IMR-90 (cell line): ENCODE measurements around the gene ST6GALNAC3. TPM values are rescaled to one million over a fixed set of nuclear protein-coding genes. Genes with fewer than 3 reads are reported as not detected.

Source experiments
- ATAC-seq: fragments of 200-7000 bp; cut with Tn5 transposase; 2 replicates; pipeline ENCODE4 v1.9.1; 2020; ENCODE audit warnings: low read depth, mild to moderate bottlenecking, moderate library complexity
- BruUV-seq: library from RNA; stranded (reverse); fragments of 400-500 nt; replicated peaks from 2 replicates; lab custom pipeline; 2021; lab: Mats Ljungman, UMichigan
- CTCF ChIA-PET: fragments of 300-600 bp; formaldehyde crosslinking; extraction: SDS; loops from one replicate; lab custom pipeline; 2021; ENCODE audit warnings: antibody characterized with exemption; lab: Yijun Ruan, JAX
- POLR2A ChIA-PET: fragments of 300-600 bp; sonication (Branson Sonifier 250); formaldehyde crosslinking; loops from one replicate; lab custom pipeline; 2022; ENCODE audit warnings: antibody characterized with exemption; ENCODE audit not compliant: unreplicated experiment; lab: Charles Lee
- DNase-seq: peaks from one replicate; pipeline ENCODE4 v3.0.0; 2013
- H2AFZ ChIP-seq: replicated peaks from 2 replicates; pipeline ENCODE3; 2013; ENCODE audit warnings: low read length, mild to moderate bottlenecking; ENCODE audit not compliant: poor library complexity
- H2AK5ac ChIP-seq: 2 replicates; pipeline ENCODE4 v1.6.1; 2013; ENCODE audit warnings: low read depth, low read length, inconsistent platforms
- H2AK9ac ChIP-seq: replicated peaks from 2 replicates; pipeline ENCODE3; 2013; ENCODE audit warnings: mild to moderate bottlenecking, low read depth, low read length, moderate library complexity; ENCODE audit not compliant: poor library complexity
- H2BK120ac ChIP-seq: 2 replicates; pipeline ENCODE4 v1.6.1; 2013; ENCODE audit warnings: low read depth, low read length, inconsistent platforms
- H2BK15ac ChIP-seq: 3 replicates; pipeline ENCODE4 v1.6.1; 2013; ENCODE audit warnings: low read depth, low read length, inconsistent platforms
- H2BK20ac ChIP-seq: 2 replicates; pipeline ENCODE4 v1.6.1; 2013; ENCODE audit warnings: low read depth, mild to moderate bottlenecking, inconsistent platforms, low read length, moderate library complexity
- H2BK5ac ChIP-seq: 2 replicates; pipeline ENCODE4 v1.6.1; 2013; ENCODE audit warnings: mild to moderate bottlenecking, low read depth, low read length, inconsistent platforms; ENCODE audit not compliant: poor library complexity, severe bottlenecking
- H3K14ac ChIP-seq: replicated peaks from 2 replicates; pipeline ENCODE4 v1.6.1; 2013; ENCODE audit warnings: low read depth, low read length, inconsistent platforms
- H3K18ac ChIP-seq: 2 replicates; pipeline ENCODE4 v1.6.1; 2013; ENCODE audit warnings: low read depth, low read length, control low read depth
- H3K23ac ChIP-seq: 2 replicates; pipeline ENCODE4 v1.6.1; 2013; ENCODE audit warnings: low read depth, low read length, inconsistent platforms
- H3K27ac ChIP-seq: 2 replicates; pipeline ENCODE4 v1.5.1; 2013; ENCODE audit warnings: mild to moderate bottlenecking, control low read depth, low read length; ENCODE audit not compliant: insufficient read depth
- H3K27me3 ChIP-seq: 2 replicates; pipeline ENCODE4 v1.6.1; 2013; ENCODE audit warnings: low read length; ENCODE audit not compliant: control insufficient read depth, insufficient read depth
- H3K36me3 ChIP-seq: 2 replicates; pipeline ENCODE4 v1.6.1; 2013; ENCODE audit warnings: low read length, mixed read lengths; ENCODE audit not compliant: control insufficient read depth, insufficient read depth
- H3K4ac ChIP-seq: 2 replicates; pipeline ENCODE4 v1.6.1; 2013; ENCODE audit warnings: low read depth, low read length, inconsistent platforms
- H3K4me1 ChIP-seq: 2 replicates; pipeline ENCODE4 v1.6.1; 2013; ENCODE audit warnings: low read length, mixed read lengths; ENCODE audit not compliant: control insufficient read depth, insufficient read depth
- H3K4me2 ChIP-seq: 2 replicates; pipeline ENCODE4 v1.6.1; 2013; ENCODE audit warnings: low read depth, mild to moderate bottlenecking, control low read depth, low read length, moderate library complexity
- H3K4me3 ChIP-seq: 2 replicates; pipeline ENCODE4 v1.5.1; 2013; ENCODE audit warnings: low read depth, mild to moderate bottlenecking, control low read depth, low read length, moderate library complexity; ENCODE audit not compliant: insufficient read depth
- H3K56ac ChIP-seq: 2 replicates; pipeline ENCODE4 v1.6.1; 2013; ENCODE audit warnings: low read length, inconsistent platforms; ENCODE audit not compliant: insufficient read depth; ENCODE audit errors: extremely low read depth
- H3K79me1 ChIP-seq, 2 experiments: 2 replicates each; pipeline ENCODE4 v1.6.1; 2013; ENCODE audit warnings: low read length in 2 of 2, inconsistent platforms in 1 of 2, low read depth in 1 of 2
- H3K9ac ChIP-seq: 2 replicates; pipeline ENCODE4 v1.6.1; 2013; ENCODE audit warnings: low read depth, low read length, control low read depth
- H3K9me1 ChIP-seq: 2 replicates; pipeline ENCODE4 v1.6.1; 2013; ENCODE audit warnings: low read length, inconsistent platforms; ENCODE audit not compliant: insufficient read depth
- H3K9me3 ChIP-seq: 2 replicates; pipeline ENCODE4 v1.6.1; 2013; ENCODE audit warnings: low read length; ENCODE audit not compliant: control insufficient read depth, insufficient read depth
- H4K20me1 ChIP-seq: 2 replicates; pipeline ENCODE4 v1.6.1; 2013; ENCODE audit warnings: low read length, inconsistent platforms; ENCODE audit not compliant: insufficient read depth
- H4K5ac ChIP-seq: 2 replicates; pipeline ENCODE4 v1.6.1; 2013; ENCODE audit warnings: mild to moderate bottlenecking, low read depth, low read length, control low read depth
- H4K8ac ChIP-seq, 2 experiments: 2 replicates each; pipeline ENCODE4 v1.6.1; 2013; ENCODE audit warnings: low read depth in 2 of 2, low read length in 2 of 2, control low read depth in 1 of 2, inconsistent platforms in 1 of 2
- H4K91ac ChIP-seq: 2 replicates; pipeline ENCODE4 v1.6.1; 2013; ENCODE audit warnings: low read depth, low read length, inconsistent platforms; ENCODE audit not compliant: insufficient read depth
- BHLHE40 ChIP-seq: fragments of 150-350 bp; IDR thresholded peaks from 2 replicates; pipeline ENCODE4 v1.6.1; 2016; ENCODE audit warnings: mild to moderate bottlenecking, low read depth, low read length
- CHD1 ChIP-seq: IDR thresholded peaks from 2 replicates; pipeline ENCODE4 v1.6.1; 2012; ENCODE audit warnings: low read depth, low read length, improper control_type of control experiment
- FOS ChIP-seq: fragments of 150-350 bp; IDR thresholded peaks from 2 replicates; pipeline ENCODE4 v1.6.1; 2016; ENCODE audit warnings: low read depth, low read length
- MXI1 ChIP-seq: IDR thresholded peaks from 2 replicates; pipeline ENCODE4 v1.6.1; 2012; ENCODE audit warnings: low read depth, mild to moderate bottlenecking, low read length, moderate library complexity, borderline replicate concordance
- NFE2L2 ChIP-seq: fragments of 150-350 bp; IDR thresholded peaks from 2 replicates; pipeline ENCODE4 v1.6.1; 2016; ENCODE audit warnings: low read depth, mild to moderate bottlenecking, low read length
- POLR2A ChIP-seq: IDR thresholded peaks from 2 replicates; pipeline ENCODE4 v1.6.1; 2012; ENCODE audit warnings: mild to moderate bottlenecking, low read depth, low read length
- RCOR1 ChIP-seq: IDR thresholded peaks from 2 replicates; pipeline ENCODE4 v1.6.1; 2012; ENCODE audit warnings: mild to moderate bottlenecking, low read length, improper control_type of control experiment; ENCODE audit not compliant: insufficient replicate concordance
- RFX5 ChIP-seq: IDR thresholded peaks from 2 replicates; pipeline ENCODE4 v1.8.0; 2012; ENCODE audit warnings: low read depth, mild to moderate bottlenecking, low read length, moderate library complexity
- WGBS, 2 experiments: methylation state at CpG; one replicate each; pipeline versions ENCODE4 v1.1.5 to v1.1.7; 2013; ENCODE audit warnings: missing lambda C conversion rate in 2 of 2; ENCODE audit not compliant: insufficient read length in 1 of 2; ENCODE audit errors: extremely low coverage in 2 of 2; 5-methylcytosine and 5-hydroxymethylcytosine counted together
- dilution Hi-C: fragments of 300-500 bp; cut with HindIII; formaldehyde crosslinking; loops from one replicate; pipeline ENCODE4 v1.14.3; 2018; ENCODE audit warnings: low sequenced_read_pairs; ENCODE audit not compliant: unreplicated experiment
- in situ Hi-C: fragments of 300-500 bp; cut with MboI; formaldehyde crosslinking; loops from 3 replicates; pipeline ENCODE4 v1.14.3; 2019; ENCODE audit warnings: low sequenced_read_pairs, inconsistent platforms, mixed read lengths
- intact Hi-C: fragments of 100-400 bp; cut with micrococcal nuclease; formaldehyde crosslinking; loops from 2 replicates; pipeline ENCODE4 v1.10.0; 2022
- polyA plus RNA-seq, 3 experiments: library from polyadenylated mRNA; depleted of rRNA; stranded (reverse); fragments of >200 nt; gene quantifications; 2 replicates each; pipeline ENCODE4 v1.2.3, GENCODE V29; 2012; ENCODE audit warnings: low replicate concordance in 1 of 3
- total RNA-seq: library from RNA; depleted of rRNA; stranded (reverse); fragments of >200 nt; gene quantifications from 2 replicates; pipeline ENCODE4 v1.2.3, GENCODE V29; 2012
- TF ChIP-seq, protein P1 (sequence below): conservative IDR thresholded peaks from 2 replicates; pipeline ENCODE4 v1.5.1; 2012; ENCODE audit warnings: mild to moderate bottlenecking, low read depth, low read length, improper control_type of control experiment
- TF ChIP-seq, protein P2 (sequence below): fragments of 150-350 bp; IDR thresholded peaks from 2 replicates; pipeline ENCODE4 v1.6.1; 2016; ENCODE audit warnings: low read depth, mild to moderate bottlenecking, low read length, moderate library complexity, borderline replicate concordance
- TF ChIP-seq, protein P3 (sequence below): fragments of 150-350 bp; IDR thresholded peaks from 2 replicates; pipeline ENCODE4 v1.6.1; 2017; ENCODE audit warnings: mild to moderate bottlenecking, antibody characterized with exemption, low read length, low read depth

ST6GALNAC3 gene
- total and polyA plus RNA-seq, 2 of the 4 experiments (the other 2 are of a cell fraction) = 0.65 to 1.3 TPM

DNA sequence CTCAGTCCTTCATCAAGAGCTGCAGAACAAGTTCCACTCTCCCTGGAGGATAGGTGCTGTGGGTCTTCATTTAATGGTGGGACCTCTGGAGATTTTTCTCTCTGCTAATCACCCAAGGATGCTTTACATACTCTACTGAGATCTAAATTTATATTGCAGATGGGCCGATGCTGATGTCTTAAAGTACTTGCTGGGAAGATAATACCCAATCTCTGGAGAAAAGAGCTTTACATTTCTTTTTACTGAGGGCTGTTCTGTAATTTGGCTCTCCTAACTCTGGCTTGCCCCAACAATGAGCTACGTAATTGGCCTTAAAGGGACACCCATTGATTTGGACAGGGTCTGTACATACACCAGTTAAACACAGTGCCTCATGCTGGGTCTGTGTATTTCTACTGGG, 86.9 kb downstream of the ST6GALNAC3 start:
- no peak overlapping the region for H4K91ac ChIP-seq
- H3K27ac ChIP-seq = no peak overlapping the region
- H3K4me1 ChIP-seq = no peaks in the 10 kb centered on the region
- H3K9ac ChIP-seq = no peak overlapping the region
- H2BK120ac ChIP-seq = no peak overlapping the region
- no CpG with 5 or more reads among the region's 2 CpGs for WGBS, 2 experiments
- no peak overlapping the region for H3K4me3 ChIP-seq
- no peak overlapping the region for H3K18ac ChIP-seq
- H3K27me3 ChIP-seq = no peaks in the 10 kb centered on the region
- in situ Hi-C loops (no loop called here), dilution Hi-C loops (no loop called here), intact Hi-C loops (no loop called here)
- BruUV-seq = no TSS peak
- no peak overlapping the region for H3K23ac ChIP-seq
- ATAC-seq (no peak), DNase-seq (no peak)
- H2BK5ac ChIP-seq = no peak overlapping the region
- no peaks in the 10 kb centered on the region for H4K20me1 ChIP-seq
- no peak overlapping the region for H2AFZ ChIP-seq
- H3K14ac ChIP-seq = no peak overlapping the region
- H3K36me3 ChIP-seq = no peaks in the 10 kb centered on the region
- no peak overlapping the region for H3K56ac ChIP-seq
- H2AK9ac ChIP-seq = no peak overlapping the region
- ChIA-PET CTCF (no interaction called here), POLR2A (no interaction called here)
- no peaks in the 10 kb centered on the region for H3K79me1 ChIP-seq
- no peaks in the 10 kb centered on the region for H3K9me3 ChIP-seq
- no peak overlapping the region for H4K8ac ChIP-seq
- TF ChIP-seq, protein P1, sequence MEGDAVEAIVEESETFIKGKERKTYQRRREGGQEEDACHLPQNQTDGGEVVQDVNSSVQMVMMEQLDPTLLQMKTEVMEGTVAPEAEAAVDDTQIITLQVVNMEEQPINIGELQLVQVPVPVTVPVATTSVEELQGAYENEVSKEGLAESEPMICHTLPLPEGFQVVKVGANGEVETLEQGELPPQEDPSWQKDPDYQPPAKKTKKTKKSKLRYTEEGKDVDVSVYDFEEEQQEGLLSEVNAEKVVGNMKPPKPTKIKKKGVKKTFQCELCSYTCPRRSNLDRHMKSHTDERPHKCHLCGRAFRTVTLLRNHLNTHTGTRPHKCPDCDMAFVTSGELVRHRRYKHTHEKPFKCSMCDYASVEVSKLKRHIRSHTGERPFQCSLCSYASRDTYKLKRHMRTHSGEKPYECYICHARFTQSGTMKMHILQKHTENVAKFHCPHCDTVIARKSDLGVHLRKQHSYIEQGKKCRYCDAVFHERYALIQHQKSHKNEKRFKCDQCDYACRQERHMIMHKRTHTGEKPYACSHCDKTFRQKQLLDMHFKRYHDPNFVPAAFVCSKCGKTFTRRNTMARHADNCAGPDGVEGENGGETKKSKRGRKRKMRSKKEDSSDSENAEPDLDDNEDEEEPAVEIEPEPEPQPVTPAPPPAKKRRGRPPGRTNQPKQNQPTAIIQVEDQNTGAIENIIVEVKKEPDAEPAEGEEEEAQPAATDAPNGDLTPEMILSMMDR = no peak
- no peak for TF ChIP-seq CHD1
- TF ChIP-seq BHLHE40 = no peak
- TF ChIP-seq NFE2L2 = no peak
- TF ChIP-seq FOS = no peak
- no peak for TF ChIP-seq RCOR1
- TF ChIP-seq RFX5 = no peak
- TF ChIP-seq, protein P2, sequence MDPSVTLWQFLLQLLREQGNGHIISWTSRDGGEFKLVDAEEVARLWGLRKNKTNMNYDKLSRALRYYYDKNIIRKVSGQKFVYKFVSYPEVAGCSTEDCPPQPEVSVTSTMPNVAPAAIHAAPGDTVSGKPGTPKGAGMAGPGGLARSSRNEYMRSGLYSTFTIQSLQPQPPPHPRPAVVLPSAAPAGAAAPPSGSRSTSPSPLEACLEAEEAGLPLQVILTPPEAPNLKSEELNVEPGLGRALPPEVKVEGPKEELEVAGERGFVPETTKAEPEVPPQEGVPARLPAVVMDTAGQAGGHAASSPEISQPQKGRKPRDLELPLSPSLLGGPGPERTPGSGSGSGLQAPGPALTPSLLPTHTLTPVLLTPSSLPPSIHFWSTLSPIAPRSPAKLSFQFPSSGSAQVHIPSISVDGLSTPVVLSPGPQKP = no peak
- no peak for TF ChIP-seq MXI1
- no peak for TF ChIP-seq POLR2A
- TF ChIP-seq, protein P3, sequence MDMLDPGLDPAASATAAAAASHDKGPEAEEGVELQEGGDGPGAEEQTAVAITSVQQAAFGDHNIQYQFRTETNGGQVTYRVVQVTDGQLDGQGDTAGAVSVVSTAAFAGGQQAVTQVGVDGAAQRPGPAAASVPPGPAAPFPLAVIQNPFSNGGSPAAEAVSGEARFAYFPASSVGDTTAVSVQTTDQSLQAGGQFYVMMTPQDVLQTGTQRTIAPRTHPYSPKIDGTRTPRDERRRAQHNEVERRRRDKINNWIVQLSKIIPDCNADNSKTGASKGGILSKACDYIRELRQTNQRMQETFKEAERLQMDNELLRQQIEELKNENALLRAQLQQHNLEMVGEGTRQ = no peak
- no peak overlapping the region for H2BK20ac ChIP-seq
- no peak overlapping the region for H2BK15ac ChIP-seq
- no peak overlapping the region for H4K5ac ChIP-seq
- no peak overlapping the region for H3K4ac ChIP-seq
- no peak overlapping the region for H2AK5ac ChIP-seq
- no peak overlapping the region for H3K4me2 ChIP-seq
- no peaks in the 10 kb centered on the region for H3K9me1 ChIP-seq
